HepG2 (cell line): ENCODE data around the gene DLX1. TPM values are rescaled to one million over a fixed set of nuclear protein-coding genes. Genes with fewer than 3 reads are reported as not detected.

Experiments
- IKZF4 ChIP-seq: sonication (generic); formaldehyde crosslinking; IDR thresholded peaks from 2 replicates; pipeline ENCODE4 v1.5.1; 2020; ENCODE audit warnings: borderline replicate concordance, mild to moderate bottlenecking, low read depth, missing genetic modification reagents; ENCODE audit errors: not compliant biosample characterization
- MTF1 ChIP-seq: sonication (generic); formaldehyde crosslinking; IDR thresholded peaks from 2 replicates; pipeline ENCODE4 v1.5.0; 2020; ENCODE audit warnings: missing genetic modification reagents
- RBM39 ChIP-seq: fragments of 200-400 bp; formaldehyde crosslinking; IDR thresholded peaks from one replicate; pipeline ENCODE4 v1.6.1; 2018; ENCODE audit warnings: antibody characterized with exemption, mild to moderate bottlenecking, low read depth, low read length; ENCODE audit not compliant: poor library complexity, severe bottlenecking
- RXRB ChIP-seq: IDR thresholded peaks from 2 replicates; pipeline ENCODE4 v1.6.1; 2016; ENCODE audit warnings: borderline replicate concordance, missing genetic modification reagents, missing compliant biosample characterization
- ZC3H4 ChIP-seq: sonication (generic); formaldehyde crosslinking; IDR thresholded peaks from 2 replicates; pipeline ENCODE4 v1.4.0; 2020; ENCODE audit warnings: missing genetic modification reagents, borderline replicate concordance
- polyA plus RNA-seq, 8 experiments: library from polyadenylated mRNA; depleted of rRNA in 3 of 8; stranded (reverse) in 7 of 8; unstranded in 1 of 8; fragments of >200 nt; fragmentation: Illumina TruSeq in 4 of 8; extraction: Trizol in 4 of 8; gene quantifications; 2 replicates each; pipeline versions ENCODE4 v1.2.1 to v1.2.3, GENCODE V29; 2011 to 2016; ENCODE audit warnings: low read depth in 4 of 8, missing spikeins in 1 of 8, mixed read lengths in 1 of 8; ENCODE audit not compliant: insufficient read depth in 1 of 8
- total RNA-seq, 5 experiments: library from RNA; depleted of rRNA; stranded (reverse); fragments of >200 nt; fragmentation: Illumina TruSeq; extraction: Trizol; gene quantifications; 2 replicates each; pipeline ENCODE4 v1.2.3, GENCODE V29; 2016; ENCODE audit warnings: low read depth in 1 of 5
- TF ChIP-seq, protein P1 (sequence below): sonication (generic); formaldehyde crosslinking; conservative IDR thresholded peaks from 2 replicates; pipeline ENCODE4 v1.4.0; 2020; ENCODE audit warnings: mild to moderate bottlenecking, missing genetic modification reagents, moderate library complexity
- TF ChIP-seq, protein P2 (sequence below): sonication (generic); formaldehyde crosslinking; IDR thresholded peaks from 2 replicates; pipeline ENCODE4 v1.4.0; 2020; ENCODE audit warnings: missing genetic modification reagents

Gene DLX1
- total and polyA plus RNA-seq, 2 of the 13 experiments (the other 11 are each of a cell fraction or from before 2014, with no cell fraction given) = 0.18 to 0.86 TPM

DNA sequence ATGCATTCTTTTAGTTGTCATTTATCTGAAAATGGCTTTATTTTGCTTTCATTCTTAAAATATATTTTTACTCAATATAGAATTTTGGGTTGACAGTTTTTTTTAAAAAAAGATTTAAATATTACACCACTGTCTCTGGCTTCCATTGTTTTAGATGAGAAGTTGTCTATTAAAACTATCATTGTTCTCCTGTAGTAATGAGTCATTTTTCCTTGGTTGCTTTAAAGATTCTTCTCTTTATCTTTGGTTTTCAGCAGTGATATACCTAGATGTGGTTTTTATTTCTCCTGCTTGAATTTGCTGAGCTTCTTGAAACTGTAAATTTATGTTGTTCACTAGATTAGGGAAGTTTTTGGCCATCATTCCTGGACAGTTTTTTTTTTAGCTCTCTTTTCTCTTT is 44.1 kb downstream of the DLX1 start (continued):
- TF ChIP-seq, protein P1, sequence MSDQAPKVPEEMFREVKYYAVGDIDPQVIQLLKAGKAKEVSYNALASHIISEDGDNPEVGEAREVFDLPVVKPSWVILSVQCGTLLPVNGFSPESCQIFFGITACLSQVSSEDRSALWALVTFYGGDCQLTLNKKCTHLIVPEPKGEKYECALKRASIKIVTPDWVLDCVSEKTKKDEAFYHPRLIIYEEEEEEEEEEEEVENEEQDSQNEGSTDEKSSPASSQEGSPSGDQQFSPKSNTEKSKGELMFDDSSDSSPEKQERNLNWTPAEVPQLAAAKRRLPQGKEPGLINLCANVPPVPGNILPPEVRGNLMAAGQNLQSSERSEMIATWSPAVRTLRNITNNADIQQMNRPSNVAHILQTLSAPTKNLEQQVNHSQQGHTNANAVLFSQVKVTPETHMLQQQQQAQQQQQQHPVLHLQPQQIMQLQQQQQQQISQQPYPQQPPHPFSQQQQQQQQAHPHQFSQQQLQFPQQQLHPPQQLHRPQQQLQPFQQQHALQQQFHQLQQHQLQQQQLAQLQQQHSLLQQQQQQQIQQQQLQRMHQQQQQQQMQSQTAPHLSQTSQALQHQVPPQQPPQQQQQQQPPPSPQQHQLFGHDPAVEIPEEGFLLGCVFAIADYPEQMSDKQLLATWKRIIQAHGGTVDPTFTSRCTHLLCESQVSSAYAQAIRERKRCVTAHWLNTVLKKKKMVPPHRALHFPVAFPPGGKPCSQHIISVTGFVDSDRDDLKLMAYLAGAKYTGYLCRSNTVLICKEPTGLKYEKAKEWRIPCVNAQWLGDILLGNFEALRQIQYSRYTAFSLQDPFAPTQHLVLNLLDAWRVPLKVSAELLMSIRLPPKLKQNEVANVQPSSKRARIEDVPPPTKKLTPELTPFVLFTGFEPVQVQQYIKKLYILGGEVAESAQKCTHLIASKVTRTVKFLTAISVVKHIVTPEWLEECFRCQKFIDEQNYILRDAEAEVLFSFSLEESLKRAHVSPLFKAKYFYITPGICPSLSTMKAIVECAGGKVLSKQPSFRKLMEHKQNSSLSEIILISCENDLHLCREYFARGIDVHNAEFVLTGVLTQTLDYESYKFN (CRISPR knock-in tag) = no peak
- no peak for TF ChIP-seq RXRB (CRISPR knock-in tag)
- no peak for TF ChIP-seq IKZF4
- TF ChIP-seq, protein P2, sequence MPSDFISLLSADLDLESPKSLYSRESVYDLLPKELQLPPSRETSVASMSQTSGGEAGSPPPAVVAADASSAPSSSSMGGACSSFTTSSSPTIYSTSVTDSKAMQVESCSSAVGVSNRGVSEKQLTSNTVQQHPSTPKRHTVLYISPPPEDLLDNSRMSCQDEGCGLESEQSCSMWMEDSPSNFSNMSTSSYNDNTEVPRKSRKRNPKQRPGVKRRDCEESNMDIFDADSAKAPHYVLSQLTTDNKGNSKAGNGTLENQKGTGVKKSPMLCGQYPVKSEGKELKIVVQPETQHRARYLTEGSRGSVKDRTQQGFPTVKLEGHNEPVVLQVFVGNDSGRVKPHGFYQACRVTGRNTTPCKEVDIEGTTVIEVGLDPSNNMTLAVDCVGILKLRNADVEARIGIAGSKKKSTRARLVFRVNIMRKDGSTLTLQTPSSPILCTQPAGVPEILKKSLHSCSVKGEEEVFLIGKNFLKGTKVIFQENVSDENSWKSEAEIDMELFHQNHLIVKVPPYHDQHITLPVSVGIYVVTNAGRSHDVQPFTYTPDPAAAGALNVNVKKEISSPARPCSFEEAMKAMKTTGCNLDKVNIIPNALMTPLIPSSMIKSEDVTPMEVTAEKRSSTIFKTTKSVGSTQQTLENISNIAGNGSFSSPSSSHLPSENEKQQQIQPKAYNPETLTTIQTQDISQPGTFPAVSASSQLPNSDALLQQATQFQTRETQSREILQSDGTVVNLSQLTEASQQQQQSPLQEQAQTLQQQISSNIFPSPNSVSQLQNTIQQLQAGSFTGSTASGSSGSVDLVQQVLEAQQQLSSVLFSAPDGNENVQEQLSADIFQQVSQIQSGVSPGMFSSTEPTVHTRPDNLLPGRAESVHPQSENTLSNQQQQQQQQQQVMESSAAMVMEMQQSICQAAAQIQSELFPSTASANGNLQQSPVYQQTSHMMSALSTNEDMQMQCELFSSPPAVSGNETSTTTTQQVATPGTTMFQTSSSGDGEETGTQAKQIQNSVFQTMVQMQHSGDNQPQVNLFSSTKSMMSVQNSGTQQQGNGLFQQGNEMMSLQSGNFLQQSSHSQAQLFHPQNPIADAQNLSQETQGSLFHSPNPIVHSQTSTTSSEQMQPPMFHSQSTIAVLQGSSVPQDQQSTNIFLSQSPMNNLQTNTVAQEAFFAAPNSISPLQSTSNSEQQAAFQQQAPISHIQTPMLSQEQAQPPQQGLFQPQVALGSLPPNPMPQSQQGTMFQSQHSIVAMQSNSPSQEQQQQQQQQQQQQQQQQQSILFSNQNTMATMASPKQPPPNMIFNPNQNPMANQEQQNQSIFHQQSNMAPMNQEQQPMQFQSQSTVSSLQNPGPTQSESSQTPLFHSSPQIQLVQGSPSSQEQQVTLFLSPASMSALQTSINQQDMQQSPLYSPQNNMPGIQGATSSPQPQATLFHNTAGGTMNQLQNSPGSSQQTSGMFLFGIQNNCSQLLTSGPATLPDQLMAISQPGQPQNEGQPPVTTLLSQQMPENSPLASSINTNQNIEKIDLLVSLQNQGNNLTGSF (CRISPR knock-in tag) = no peak
- no peak for TF ChIP-seq MTF1 (CRISPR knock-in tag)
- no peak for TF ChIP-seq RBM39
- no peak for TF ChIP-seq ZC3H4
- TF ChIP-seq, all 625 proteins: peak for 0
